K562 (cell line): ENCODE measurements around the gene FASLG. TPM values are rescaled to one million over a fixed set of nuclear protein-coding genes. Genes with fewer than 3 reads are reported as not detected.
A peak's percentile ranks its signal among the peaks of the same experiment; 100 is the strongest.

Experiments
- ATAC-seq: fragments of 200-7000 bp; cut with Tn5 transposase; 3 replicates; pipeline ENCODE4 v1.9.1; 2020; ENCODE audit warnings: moderate library complexity
- BruUV-seq: library from RNA; stranded (reverse); fragments of 400-500 nt; replicated peaks from 2 replicates; lab custom pipeline; 2021; lab: Mats Ljungman, UMichigan
- CTCF ChIA-PET: fragments of 300-600 bp; formaldehyde crosslinking; extraction: SDS; loops from one replicate; lab custom pipeline; 2021; ENCODE audit warnings: low intra/inter-chr PET ratio; lab: Yijun Ruan, JAX
- POLR2A ChIA-PET: fragments of 300-600, 350-650 bp; sonication (Branson Sonifier 250); formaldehyde crosslinking; extraction: SDS; loops from one replicate; lab custom pipeline; 2021; ENCODE audit warnings: antibody characterized with exemption, inconsistent platforms; lab: Yijun Ruan, JAX
- DNase-seq, 4 experiments: peaks; one replicate each; pipeline versions ENCODE4 v3.0.0 to v3.0.0-alpha.2; 2011 to 2018; ENCODE audit warnings: low spot score in 3 of 4, mixed read lengths in 3 of 4; ENCODE audit errors: extremely low read depth in 1 of 4
- FAIRE-seq: peaks from 2 replicates; lab custom pipeline; 2011; peaks lifted over from hg19 to GRCh38; lab: Jason Lieb, UNC
- H2AFZ ChIP-seq: 2 replicates; pipeline ENCODE4 v1.6.0; 2011; ENCODE audit warnings: low read depth, low read length, control low read depth, inconsistent platforms
- H3K27ac ChIP-seq: fragments of 200-600 bp; 3 replicates; pipeline ENCODE4 v1.8.0; 2011; ENCODE audit warnings: low read depth, mild to moderate bottlenecking, control low read depth, inconsistent platforms, low read length, moderate library complexity, mixed read lengths; ENCODE audit errors: extremely low read depth
- H3K27me3 ChIP-seq, 2 experiments: fragments of 300-600 bp in 1 of 2; 2 replicates in 1 of 2; 3 replicates in 1 of 2; pipeline versions ENCODE4 v1.6.0 to v1.8.0; 2011; ENCODE audit warnings: inconsistent platforms in 2 of 2, low read length in 2 of 2, mild to moderate bottlenecking in 1 of 2, mixed read lengths in 1 of 2, moderate library complexity in 1 of 2; ENCODE audit not compliant: control insufficient read depth in 2 of 2, insufficient read depth in 2 of 2
- H3K36me3 ChIP-seq: fragments of 300-600 bp; 3 replicates; pipeline ENCODE4 v1.8.0; 2011; ENCODE audit warnings: mild to moderate bottlenecking, low read length, inconsistent platforms; ENCODE audit not compliant: control insufficient read depth, insufficient read depth
- H3K4me1 ChIP-seq, 2 experiments: fragments of 200-600 bp in 1 of 2; replicated peaks in 1 of 2; 2 replicates in 1 of 2; 3 replicates in 1 of 2; pipeline versions ENCODE4 v1.5.1 to v1.8.0; 2011; ENCODE audit warnings: inconsistent platforms in 2 of 2, low read length in 2 of 2, mild to moderate bottlenecking in 1 of 2, mixed read lengths in 1 of 2, moderate library complexity in 1 of 2; ENCODE audit not compliant: control insufficient read depth in 2 of 2, insufficient read depth in 2 of 2
- H3K4me2 ChIP-seq: 2 replicates; pipeline ENCODE4 v1.6.1; 2011; ENCODE audit warnings: low read length, control low read depth, inconsistent platforms, mixed read lengths; ENCODE audit not compliant: insufficient read depth
- H3K4me3 ChIP-seq: fragments of 200-600 bp; sonication (generic), shearing (Covaris generic); 2 replicates; pipeline ENCODE4 v1.5.1; 2016; ENCODE audit warnings: control low read depth, inconsistent platforms
- H3K79me2 ChIP-seq: fragments of 200-600 bp; 3 replicates; pipeline ENCODE4 v1.8.0; 2011; ENCODE audit warnings: low read length, inconsistent platforms; ENCODE audit not compliant: control insufficient read depth, insufficient read depth
- H3K9ac ChIP-seq, 2 experiments: 2 replicates each; pipeline versions ENCODE4 v1.6.0 to v1.6.1; 2011; ENCODE audit warnings: low read depth in 2 of 2, low read length in 2 of 2, control low read depth in 1 of 2, inconsistent platforms in 1 of 2, mild to moderate bottlenecking in 1 of 2, mixed read lengths in 1 of 2; ENCODE audit not compliant: insufficient read depth in 1 of 2
- H3K9me1 ChIP-seq: one replicate; pipeline ENCODE4 v1.6.0; 2011; ENCODE audit warnings: inconsistent platforms, mild to moderate bottlenecking, low read length, moderate library complexity; ENCODE audit not compliant: control insufficient read depth, insufficient read depth
- H3K9me3 ChIP-seq: replicated peaks from 2 replicates; pipeline ENCODE4 v1.5.1; 2011; ENCODE audit warnings: low read depth, low read length, inconsistent platforms; ENCODE audit not compliant: control insufficient read depth, insufficient read depth
- H4K20me1 ChIP-seq: replicated peaks from 2 replicates; pipeline ENCODE4 v1.6.1; 2011; ENCODE audit warnings: low read length, inconsistent platforms, mixed read lengths; ENCODE audit not compliant: control insufficient read depth, insufficient read depth
- ATF7 ChIP-seq: fragments of 450-650 bp; IDR thresholded peaks from 2 replicates; pipeline ENCODE4 v1.7.1; 2014; ENCODE audit warnings: mild to moderate bottlenecking, moderate library complexity
- CBFA2T3 ChIP-seq: fragments of 450-650 bp; IDR thresholded peaks from 2 replicates; pipeline ENCODE4 v1.6.1; 2017
- ETV1 ChIP-seq: fragments of 450-650 bp; conservative IDR thresholded peaks from 2 replicates; pipeline ENCODE4 v1.6.1; 2016; ENCODE audit warnings: missing genetic modification characterization, control low read depth, low read depth, missing compliant biosample characterization
- PTBP1 ChIP-seq: fragments of 200-400 bp; formaldehyde crosslinking; IDR thresholded peaks from 2 replicates; pipeline ENCODE4 v1.6.1; 2017; ENCODE audit warnings: low read depth, low read length
- RBBP5 ChIP-seq: fragments of 200-600 bp; sonication (generic); IDR thresholded peaks from 2 replicates; pipeline ENCODE4 v1.6.1; 2012; ENCODE audit warnings: borderline replicate concordance, mild to moderate bottlenecking, low read length, control low read depth, inconsistent platforms; ENCODE audit not compliant: insufficient read depth, poor library complexity, severe bottlenecking
- ZNF316 ChIP-seq: fragments of 450-650 bp; IDR thresholded peaks from 2 replicates; pipeline ENCODE4 v1.6.1; 2016
- WGBS: fragments of 100-300 bp; shearing (Covaris generic); methylation state at CpG from one replicate; pipeline ENCODE4 v1.1.6; 2016; ENCODE audit warnings: low coverage, mixed read lengths; ENCODE audit not compliant: insufficient coverage; ENCODE audit errors: missing lambda C conversion rate; 5-methylcytosine and 5-hydroxymethylcytosine counted together
- in situ Hi-C: fragments of 300-500 bp; cut with MboI; formaldehyde crosslinking; loops from 4 replicates; pipeline ENCODE4 v1.15.0; 2018; ENCODE audit warnings: inconsistent platforms, mixed read lengths
- intact Hi-C: fragments of 100-400 bp; cut with micrococcal nuclease; formaldehyde crosslinking; loops from 2 replicates; pipeline ENCODE4 v1.14.2; 2022
- polyA plus RNA-seq, 8 experiments: library from polyadenylated mRNA; depleted of rRNA in 4 of 8; stranded (reverse) in 5 of 8; unstranded in 3 of 8; fragments of >200 nt; fragmentation: Nextera tagmentation in 2 of 8; fragmentation: Illumina TruSeq in 1 of 8; extraction: Ambion mirVana in 2 of 8; extraction: Trizol in 1 of 8; gene quantifications; 2 replicates each; pipeline versions ENCODE4 v1.2.1 to v1.2.3, GENCODE V29; 2011 to 2014; ENCODE audit warnings: inconsistent platforms in 1 of 8, missing spikeins in 1 of 8
- total RNA-seq, 7 experiments: library from RNA; depleted of rRNA in 6 of 7; stranded (reverse); fragments of >200 nt in 6 of 7; fragmentation: Illumina TruSeq in 2 of 7; extraction: Trizol in 2 of 7; gene quantifications; 2 replicates each; pipeline versions ENCODE4 v1.2.1 to v1.2.3, GENCODE V29; 2011 to 2021; ENCODE audit warnings: low replicate concordance in 1 of 7
- TF ChIP-seq, protein P1 (sequence below): fragments of 450-650 bp; IDR thresholded peaks from 2 replicates; pipeline ENCODE4 v1.6.1; 2016; ENCODE audit warnings: low read depth
- TF ChIP-seq, protein P2 (sequence below): fragments of 450-650 bp; formaldehyde crosslinking; IDR thresholded peaks from 2 replicates; pipeline ENCODE4 v1.4.0; 2020; ENCODE audit warnings: mild to moderate bottlenecking, moderate library complexity
- TF ChIP-seq, protein P3 (sequence below): fragments of 450-650 bp; conservative IDR thresholded peaks from 2 replicates; pipeline ENCODE4 v1.6.1; 2016; ENCODE audit warnings: missing genetic modification characterization, low read depth, mild to moderate bottlenecking, missing compliant biosample characterization, moderate library complexity

Gene FASLG
- total and polyA plus RNA-seq, 9 of the 15 experiments (the other 6 are each of a cell fraction or from before 2014, with no cell fraction given) = not detected

DNA sequence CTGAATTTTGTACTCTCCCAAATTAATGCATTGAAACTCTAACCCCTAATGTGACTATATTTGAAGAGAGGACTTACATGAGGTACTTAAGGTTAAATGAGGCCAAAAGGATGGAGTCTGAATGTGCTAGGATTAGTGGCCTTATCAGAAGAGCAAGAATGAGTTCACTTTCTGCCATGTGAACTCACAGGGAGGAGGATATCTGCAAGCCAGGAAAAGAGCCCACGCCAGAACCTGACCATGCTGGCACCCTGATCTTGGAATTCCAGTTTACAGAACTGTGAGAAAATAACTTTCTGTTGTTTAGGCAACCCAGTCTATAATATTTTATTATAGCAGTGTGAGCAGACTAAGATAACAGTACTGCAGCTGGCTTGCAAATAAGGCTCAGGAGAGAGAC, 12.2 kb upstream of the FASLG start:
- ATAC-seq (no peak), FAIRE-seq (no peak), DNase-seq (no peak)
- no peaks in the 10 kb centered on the region for H3K36me3 ChIP-seq
- H3K4me3 ChIP-seq = no peak overlapping the region
- no peaks in the 10 kb centered on the region for H3K79me2 ChIP-seq
- no peaks in the 10 kb centered on the region for H4K20me1 ChIP-seq
- no peaks in the 10 kb centered on the region for H3K27me3 ChIP-seq
- ChIA-PET POLR2A (interaction anchor here (0.6 kb wide), 1 partner anchor 14 kb away, joined by 3 read pairs; no protein-coding TSS in a partner anchor), CTCF (no interaction called here)
- BruUV-seq = no TSS peak
- WGBS = 18% methylated on average over 1 of the region's 1 CpG
- no peaks in the 10 kb centered on the region for H3K9me3 ChIP-seq
- peaks cover 0 to 14% of the 10 kb centered on the region in 2 experiments; a peak in 3 of 5 replicates for H3K4me1 ChIP-seq
- H3K27ac ChIP-seq = no peak overlapping the region
- H3K9me1 ChIP-seq = no peaks in the 10 kb centered on the region
- intact Hi-C loops (no loop called here), in situ Hi-C loops (no loop called here)
- no peak overlapping the region for H3K9ac ChIP-seq
- TF ChIP-seq PTBP1 (no peak), ATF7 (no peak), ETV1 (0 out of 2 replicates have a peak, but pooled peaks have one; percentile 13), RBBP5 (no peak), CBFA2T3 (0 out of 2 replicates have a peak, but pooled peaks have one; percentile 36), ZNF316 (no peak)
- TF ChIP-seq, protein P1, sequence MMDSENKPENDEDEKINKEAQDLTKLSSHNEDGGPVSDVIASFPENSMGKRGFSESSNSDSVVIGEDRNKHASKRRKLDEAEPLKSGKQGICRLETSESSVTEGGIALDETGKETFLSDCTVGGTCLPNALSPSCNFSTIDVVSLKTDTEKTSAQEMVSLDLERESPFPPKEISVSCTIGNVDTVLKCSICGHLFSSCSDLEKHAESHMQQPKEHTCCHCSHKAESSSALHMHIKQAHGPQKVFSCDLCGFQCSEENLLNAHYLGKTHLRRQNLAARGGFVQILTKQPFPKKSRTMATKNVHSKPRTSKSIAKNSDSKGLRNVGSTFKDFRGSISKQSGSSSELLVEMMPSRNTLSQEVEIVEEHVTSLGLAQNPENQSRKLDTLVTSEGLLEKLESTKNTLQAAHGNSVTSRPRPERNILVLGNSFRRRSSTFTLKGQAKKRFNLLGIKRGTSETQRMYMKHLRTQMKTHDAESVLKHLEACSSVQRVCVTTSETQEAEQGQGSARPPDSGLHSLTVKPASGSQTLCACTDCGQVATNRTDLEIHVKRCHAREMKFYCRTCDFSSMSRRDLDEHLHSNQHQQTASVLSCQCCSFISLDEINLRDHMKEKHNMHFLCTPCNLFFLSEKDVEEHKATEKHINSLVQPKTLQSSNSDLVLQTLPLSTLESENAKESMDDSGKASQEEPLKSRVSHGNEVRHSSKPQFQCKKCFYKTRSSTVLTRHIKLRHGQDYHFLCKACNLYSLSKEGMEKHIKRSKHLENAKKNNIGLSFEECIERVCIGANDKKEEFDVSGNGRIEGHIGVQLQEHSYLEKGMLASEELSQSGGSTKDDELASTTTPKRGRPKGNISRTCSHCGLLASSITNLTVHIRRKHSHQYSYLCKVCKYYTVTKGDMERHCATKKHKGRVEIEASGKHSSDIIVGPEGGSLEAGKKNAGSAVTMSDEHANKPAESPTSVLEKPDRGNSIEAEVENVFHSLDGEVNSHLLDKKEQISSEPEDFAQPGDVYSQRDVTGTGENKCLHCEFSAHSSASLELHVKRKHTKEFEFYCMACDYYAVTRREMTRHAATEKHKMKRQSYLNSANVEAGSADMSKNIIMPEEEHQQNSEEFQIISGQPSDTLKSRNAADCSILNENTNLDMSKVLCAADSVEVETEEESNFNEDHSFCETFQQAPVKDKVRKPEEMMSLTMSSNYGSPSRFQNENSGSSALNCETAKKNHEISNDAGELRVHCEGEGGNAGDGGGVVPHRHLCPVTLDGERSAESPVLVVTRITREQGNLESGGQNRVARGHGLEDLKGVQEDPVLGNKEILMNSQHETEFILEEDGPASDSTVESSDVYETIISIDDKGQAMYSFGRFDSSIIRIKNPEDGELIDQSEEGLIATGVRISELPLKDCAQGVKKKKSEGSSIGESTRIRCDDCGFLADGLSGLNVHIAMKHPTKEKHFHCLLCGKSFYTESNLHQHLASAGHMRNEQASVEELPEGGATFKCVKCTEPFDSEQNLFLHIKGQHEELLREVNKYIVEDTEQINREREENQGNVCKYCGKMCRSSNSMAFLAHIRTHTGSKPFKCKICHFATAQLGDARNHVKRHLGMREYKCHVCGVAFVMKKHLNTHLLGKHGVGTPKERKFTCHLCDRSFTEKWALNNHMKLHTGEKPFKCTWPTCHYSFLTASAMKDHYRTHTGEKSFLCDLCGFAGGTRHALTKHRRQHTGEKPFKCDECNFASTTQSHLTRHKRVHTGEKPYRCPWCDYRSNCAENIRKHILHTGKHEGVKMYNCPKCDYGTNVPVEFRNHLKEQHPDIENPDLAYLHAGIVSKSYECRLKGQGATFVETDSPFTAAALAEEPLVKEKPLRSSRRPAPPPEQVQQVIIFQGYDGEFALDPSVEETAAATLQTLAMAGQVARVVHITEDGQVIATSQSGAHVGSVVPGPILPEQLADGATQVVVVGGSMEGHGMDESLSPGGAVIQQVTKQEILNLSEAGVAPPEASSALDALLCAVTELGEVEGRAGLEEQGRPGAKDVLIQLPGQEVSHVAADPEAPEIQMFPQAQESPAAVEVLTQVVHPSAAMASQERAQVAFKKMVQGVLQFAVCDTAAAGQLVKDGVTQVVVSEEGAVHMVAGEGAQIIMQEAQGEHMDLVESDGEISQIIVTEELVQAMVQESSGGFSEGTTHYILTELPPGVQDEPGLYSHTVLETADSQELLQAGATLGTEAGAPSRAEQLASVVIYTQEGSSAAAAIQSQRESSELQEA = no peak
- TF ChIP-seq, protein P2, sequence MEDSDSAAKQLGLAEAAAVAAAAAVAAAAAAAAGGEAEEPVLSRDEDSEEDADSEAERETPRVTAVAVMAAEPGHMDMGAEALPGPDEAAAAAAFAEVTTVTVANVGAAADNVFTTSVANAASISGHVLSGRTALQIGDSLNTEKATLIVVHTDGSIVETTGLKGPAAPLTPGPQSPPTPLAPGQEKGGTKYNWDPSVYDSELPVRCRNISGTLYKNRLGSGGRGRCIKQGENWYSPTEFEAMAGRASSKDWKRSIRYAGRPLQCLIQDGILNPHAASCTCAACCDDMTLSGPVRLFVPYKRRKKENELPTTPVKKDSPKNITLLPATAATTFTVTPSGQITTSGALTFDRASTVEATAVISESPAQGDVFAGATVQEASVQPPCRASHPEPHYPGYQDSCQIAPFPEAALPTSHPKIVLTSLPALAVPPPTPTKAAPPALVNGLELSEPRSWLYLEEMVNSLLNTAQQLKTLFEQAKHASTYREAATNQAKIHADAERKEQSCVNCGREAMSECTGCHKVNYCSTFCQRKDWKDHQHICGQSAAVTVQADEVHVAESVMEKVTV (CRISPR knock-in tag) = no peak
- TF ChIP-seq, protein P3, sequence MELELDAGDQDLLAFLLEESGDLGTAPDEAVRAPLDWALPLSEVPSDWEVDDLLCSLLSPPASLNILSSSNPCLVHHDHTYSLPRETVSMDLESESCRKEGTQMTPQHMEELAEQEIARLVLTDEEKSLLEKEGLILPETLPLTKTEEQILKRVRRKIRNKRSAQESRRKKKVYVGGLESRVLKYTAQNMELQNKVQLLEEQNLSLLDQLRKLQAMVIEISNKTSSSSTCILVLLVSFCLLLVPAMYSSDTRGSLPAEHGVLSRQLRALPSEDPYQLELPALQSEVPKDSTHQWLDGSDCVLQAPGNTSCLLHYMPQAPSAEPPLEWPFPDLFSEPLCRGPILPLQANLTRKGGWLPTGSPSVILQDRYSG = 0 out of 2 replicates have a peak, but pooled peaks have one; percentile 22
- 0 out of 2 replicates have a peak overlapping the region, but pooled peaks have one; percentile 36 for H2AFZ ChIP-seq
- H3K4me2 ChIP-seq = no peak overlapping the region
